ENCODE results near the gene LPCAT1. TPM values are rescaled to one million over a fixed set of nuclear protein-coding genes. Genes with fewer than 3 reads are reported as not detected.

LPCAT1 gene
- total RNA-seq, 3 donors from 2014 or later (not counting 1 experiment from before 2014, with no cell fraction given): 196 to 302 (median 252) TPM

GRCh38 chr5:1420211-1421195 lies 103.3 kb downstream of the LPCAT1 start:
- intact Hi-C loops (cut with micrococcal nuclease): no loop called here
- DNase-seq: no peak
- Histone ChIP-seq H3K36me3 (ENCODE audit: control insufficient read depth, insufficient read depth, low read length) (no peaks in the 10 kb centered on the region), H3K9me3 (ENCODE audit: control insufficient read depth, insufficient read depth, low read length) (no peaks in the 10 kb centered on the region), H3K4me1 (ENCODE audit: control insufficient read depth, insufficient read depth, low read length) (no peaks in the 10 kb centered on the region), H3K27me3 (ENCODE audit: control insufficient read depth, insufficient read depth, low read length) (no peaks in the 10 kb centered on the region), H3K27ac (ENCODE audit: low read length) (no peak overlapping the region), H3K4me3 (ENCODE audit: low read length) (no peak overlapping the region)
- 90% methylated on average over 22 of the region's 23 CpGs for WGBS (ENCODE audit: insufficient coverage)
- Mint-ChIP-seq H3K4me1 (no peaks in the 10 kb centered on the region), H3K27ac (no peak overlapping the region), H3K27me3 (ENCODE audit: low read depth in 2 of 2) (peaks cover 12 to 13% of the 10 kb centered on the region in 2 donors), H3K4me3 (no peak overlapping the region), H3K36me3 (no peaks in the 10 kb centered on the region), H3K9me3 (peaks cover 0 to 6% of the 10 kb centered on the region in 2 donors)
- ATAC-seq: no peak
- no peak for TF ChIP-seq CTCF (IDR thresholded peaks at IDR 0.05)

DNA sequence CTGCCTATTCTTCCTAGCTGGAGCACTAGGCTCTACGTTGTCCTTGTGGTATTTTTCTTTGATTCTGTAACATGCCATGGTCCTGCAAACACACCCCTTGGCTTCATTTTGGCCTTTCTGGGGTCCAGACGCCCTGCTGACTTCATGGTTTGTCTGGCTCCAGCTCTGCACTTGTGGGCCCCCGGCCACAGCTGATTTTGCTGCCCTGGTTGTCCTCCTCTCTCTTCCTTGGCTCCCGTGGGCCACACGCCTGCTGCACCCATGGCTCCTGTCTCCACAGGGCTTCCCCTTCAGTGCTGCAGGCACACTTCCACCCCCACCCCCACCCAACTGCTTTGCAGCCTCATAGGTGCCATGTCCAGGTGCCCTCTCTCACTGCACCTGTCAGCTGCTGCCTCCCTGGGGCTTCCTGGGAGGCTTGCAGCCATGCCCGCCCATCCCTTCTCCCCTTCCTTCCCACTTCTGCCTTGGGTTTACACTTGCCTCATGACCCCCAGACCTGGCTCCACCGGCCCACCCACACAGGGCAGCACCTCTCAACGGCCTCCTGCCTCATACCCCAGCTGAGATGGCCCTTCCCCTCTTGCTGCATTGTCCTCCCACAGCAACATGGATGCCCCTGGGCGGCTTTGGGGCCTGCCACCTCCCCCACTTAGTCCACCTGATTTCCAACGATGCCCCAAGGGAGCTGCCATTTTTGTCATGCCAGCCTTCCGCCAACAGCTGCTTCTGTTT lies 104.1 kb downstream of the LPCAT1 start:
- intact Hi-C loops (cut with micrococcal nuclease): no loop called here
- DNase-seq: no peak
- Histone ChIP-seq H3K4me1 (ENCODE audit: control insufficient read depth, insufficient read depth, low read length) (no peaks in the 10 kb centered on the region), H3K27ac (ENCODE audit: low read length) (no peak overlapping the region), H3K27me3 (ENCODE audit: control insufficient read depth, insufficient read depth, low read length) (no peaks in the 10 kb centered on the region), H3K36me3 (ENCODE audit: control insufficient read depth, insufficient read depth, low read length) (no peaks in the 10 kb centered on the region), H3K9me3 (ENCODE audit: control insufficient read depth, insufficient read depth, low read length) (no peaks in the 10 kb centered on the region), H3K4me3 (ENCODE audit: low read length) (no peak overlapping the region)
- WGBS (ENCODE audit: insufficient coverage): 74% methylated on average over 11 of the region's 11 CpGs
- no peak for TF ChIP-seq CTCF (IDR thresholded peaks at IDR 0.05)
- Mint-ChIP-seq H3K27me3 (ENCODE audit: low read depth in 2 of 2) (peaks cover 3 to 13% of the 10 kb centered on the region in 2 donors), H3K9me3 (peaks cover 0 to 6% of the 10 kb centered on the region in 2 donors), H3K36me3 (no peaks in the 10 kb centered on the region), H3K27ac (no peak overlapping the region), H3K4me3 (no peak overlapping the region), H3K4me1 (no peaks in the 10 kb centered on the region)
- ATAC-seq: no peak

DNA sequence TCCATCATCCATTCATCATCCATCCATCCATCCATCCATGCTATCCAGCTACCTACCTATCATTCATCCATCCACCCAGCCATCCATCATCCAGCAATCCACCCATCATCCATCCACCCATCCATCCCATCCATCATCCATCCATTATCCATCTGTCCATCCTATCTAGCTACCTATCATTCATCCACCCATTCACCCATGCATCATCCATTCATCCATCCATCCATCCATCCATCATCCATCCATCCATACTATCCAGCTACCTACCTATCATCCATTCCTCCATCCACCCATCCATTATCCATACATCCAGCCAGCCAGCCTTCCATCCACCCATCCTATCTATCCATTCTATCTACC lies 104.9 kb downstream of the LPCAT1 start:
- DNase-seq: no peak
- intact Hi-C loops (cut with micrococcal nuclease): no loop called here
- no peak overlapping the region for H3K27ac Mint-ChIP-seq
- peaks cover 0 to 6% of the 10 kb centered on the region in 2 donors for H3K9me3 Mint-ChIP-seq
- peaks cover 0 to 9% of the 10 kb centered on the region in 2 donors for H3K27me3 Mint-ChIP-seq (ENCODE audit: low read depth in 2 of 2)
- H3K4me1 Mint-ChIP-seq: no peaks in the 10 kb centered on the region
- Histone ChIP-seq H3K36me3 (ENCODE audit: control insufficient read depth, insufficient read depth, low read length) (no peaks in the 10 kb centered on the region), H3K4me1 (ENCODE audit: control insufficient read depth, insufficient read depth, low read length) (no peaks in the 10 kb centered on the region), H3K4me3 (ENCODE audit: low read length) (no peak overlapping the region), H3K9me3 (ENCODE audit: control insufficient read depth, insufficient read depth, low read length) (no peaks in the 10 kb centered on the region), H3K27me3 (ENCODE audit: control insufficient read depth, insufficient read depth, low read length) (no peaks in the 10 kb centered on the region), H3K27ac (ENCODE audit: low read length) (no peak overlapping the region)
- H3K36me3 Mint-ChIP-seq: no peaks in the 10 kb centered on the region
- ATAC-seq: no peak
- no peak overlapping the region for H3K4me3 Mint-ChIP-seq
- TF ChIP-seq CTCF (IDR thresholded peaks at IDR 0.05): no peak
